Activated CD8-positive, alpha-beta memory T cell treated with anti-CD3 and anti-CD28 coated beads for 48 hours (primary cell): ENCODE data around the gene POTEC.
"Not testable (repeated sequence)": the region's sequence is repeated elsewhere in the genome, so short reads cannot be mapped to it uniquely, and the experiment has no call there.

Source experiments
- DNase-seq, 3 experiments: peaks; one replicate each; pipeline ENCODE4 v3.0.0-alpha.2; 2020; ENCODE audit warnings: low read depth in 2 of 3, low spot score in 2 of 3

Gene POTEC

DNA sequence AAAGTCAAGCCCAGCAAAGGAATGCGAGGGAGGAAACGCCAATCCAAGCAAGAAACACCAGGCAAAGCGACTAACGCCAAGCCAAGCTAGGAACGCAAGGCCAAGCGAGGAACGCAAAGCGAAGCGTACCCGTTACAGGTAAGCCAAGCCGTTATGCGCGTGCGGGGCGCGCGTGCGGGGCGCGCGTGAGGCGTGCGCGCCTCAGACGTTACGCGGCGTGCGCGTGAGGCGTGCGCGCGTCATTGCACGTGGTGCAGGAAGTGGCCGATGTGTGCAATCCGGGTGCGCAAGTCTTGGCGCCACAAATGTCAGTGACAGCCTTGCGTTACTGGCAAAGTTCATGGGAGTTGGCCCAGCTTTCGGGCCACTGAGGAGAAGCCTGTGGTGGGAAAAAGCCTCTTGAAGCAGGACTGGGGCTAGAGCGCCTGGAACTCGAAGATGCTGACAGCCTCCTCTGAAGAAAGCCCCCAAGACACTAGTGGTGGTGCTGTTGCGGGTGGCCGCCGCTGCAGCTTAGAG, at the start of gene POTEC:
TSS of gene POTEC (minus strand) at position 155 of the 519 bp plus-strand sequence. CDS start 454 bp downstream, outside the sequence.
- not testable (repeated sequence) for DNase-seq

- no peak for DNase-seq
Observed at GRCh38 chr18:14577971-14578370, 34.6 kb upstream of the POTEC start.

- DNase-seq = not testable (repeated sequence)
Observed at GRCh38 chr18:14559502-14559901, 16.1 kb upstream of the POTEC start.

GRCh38 chr18:14531659-14532058, 11.7 kb downstream of the POTEC start:
- not testable (repeated sequence) for DNase-seq

DNA sequence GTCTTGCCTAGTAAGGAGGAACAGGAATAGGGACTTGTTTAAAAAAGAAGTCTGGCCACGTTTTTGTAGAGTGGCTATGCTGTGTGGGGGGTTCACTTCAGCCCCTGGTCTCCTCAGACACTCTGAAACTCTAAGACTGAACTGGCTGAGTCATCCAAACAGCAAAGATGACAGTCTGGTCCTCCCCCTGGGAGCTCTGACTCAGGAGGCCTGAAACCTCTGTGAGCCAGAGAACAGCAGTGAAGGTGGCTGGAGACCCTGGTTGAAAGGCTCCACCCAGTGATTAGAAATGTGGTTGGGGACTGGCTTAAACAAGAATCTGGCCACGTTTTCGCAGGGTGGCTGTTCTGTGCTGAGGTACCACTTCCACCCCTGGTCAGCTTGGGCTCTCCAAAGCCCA, 32.7 kb downstream of the POTEC start:
- DNase-seq = not testable (repeated sequence)

DNA sequence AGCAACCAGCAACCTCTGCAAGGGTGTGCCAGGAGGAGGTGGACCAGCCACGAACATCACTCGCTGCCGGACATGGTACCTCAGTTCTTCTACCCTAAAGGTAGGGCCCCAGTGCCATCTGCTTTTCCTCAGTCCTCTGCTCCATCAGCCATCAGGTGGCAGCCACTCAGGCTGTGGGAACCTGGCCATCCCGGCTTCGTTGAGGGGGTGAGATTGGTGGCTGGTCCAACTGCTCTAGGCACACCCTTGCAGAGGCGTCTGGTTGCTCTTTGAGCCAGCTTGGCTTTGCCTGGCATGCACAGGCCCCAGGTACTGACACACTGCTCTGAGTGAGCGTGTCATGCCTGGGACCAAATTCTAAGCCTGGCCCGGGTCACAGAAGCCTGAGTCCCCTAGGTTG, 39.7 kb downstream of the POTEC start:
- DNase-seq = not testable (repeated sequence)

DNA sequence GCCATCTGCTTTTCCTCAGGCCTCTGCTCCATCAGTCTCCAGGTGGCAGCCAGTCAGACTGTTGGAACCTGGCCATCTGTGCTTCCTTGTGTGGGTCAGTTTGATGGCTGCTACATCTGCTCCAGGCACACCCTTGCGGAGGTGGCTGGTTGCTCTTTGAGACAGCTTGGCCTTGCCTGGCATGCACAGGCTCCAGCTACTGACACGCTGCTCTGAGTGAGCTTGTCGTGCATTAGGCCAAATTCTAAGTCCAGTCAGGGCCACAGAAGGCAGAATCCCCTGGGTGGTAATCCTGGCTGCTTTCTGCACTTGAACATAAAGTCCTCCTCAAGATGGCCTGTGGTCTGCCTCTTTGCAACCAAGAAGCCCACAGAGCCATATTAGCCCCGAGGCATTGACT, 41.5 kb downstream of the POTEC start:
- not testable (repeated sequence) for DNase-seq

DNA sequence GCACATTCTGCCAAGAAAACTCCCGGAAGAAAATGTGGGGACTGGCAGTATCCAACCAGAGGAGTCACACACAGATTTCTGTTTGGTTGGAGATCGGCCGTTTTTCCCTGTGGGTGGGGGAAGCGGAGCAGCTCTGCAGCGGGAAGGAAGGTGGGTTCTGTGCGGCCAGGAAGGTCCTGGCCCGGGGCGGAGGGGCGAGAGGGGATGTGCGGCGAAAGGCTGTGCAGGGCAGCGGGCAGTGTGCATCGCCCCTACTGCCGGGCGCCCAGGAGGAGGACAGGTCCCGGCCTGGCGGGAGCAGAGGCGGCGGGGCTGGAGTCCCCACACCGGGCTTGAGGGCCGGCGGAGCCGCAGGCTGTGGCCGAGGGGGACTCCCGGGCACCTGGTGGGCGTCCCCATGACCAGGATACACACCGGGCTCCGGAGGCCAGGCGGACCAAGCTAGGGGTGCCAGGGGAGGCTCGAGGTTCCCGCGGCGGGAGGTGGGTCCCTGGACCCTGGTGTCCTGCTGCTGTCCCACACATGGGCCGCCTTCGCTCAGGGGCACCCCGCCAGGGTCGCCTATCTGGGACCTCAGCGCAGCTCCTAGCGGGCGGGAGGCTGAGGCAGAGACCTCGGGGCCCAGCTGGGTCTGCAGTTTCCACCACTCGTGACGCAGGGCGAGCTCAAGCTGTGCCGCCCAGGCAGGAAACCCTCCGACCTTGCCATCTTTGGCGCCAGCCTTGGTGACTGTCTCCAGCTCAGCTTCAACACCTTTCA, 54.0 kb downstream of the POTEC start:
- not testable (repeated sequence) for DNase-seq

GRCh38 chr18:14488789-14489188, 54.6 kb downstream of the POTEC start:
- DNase-seq = not testable (repeated sequence)

DNA sequence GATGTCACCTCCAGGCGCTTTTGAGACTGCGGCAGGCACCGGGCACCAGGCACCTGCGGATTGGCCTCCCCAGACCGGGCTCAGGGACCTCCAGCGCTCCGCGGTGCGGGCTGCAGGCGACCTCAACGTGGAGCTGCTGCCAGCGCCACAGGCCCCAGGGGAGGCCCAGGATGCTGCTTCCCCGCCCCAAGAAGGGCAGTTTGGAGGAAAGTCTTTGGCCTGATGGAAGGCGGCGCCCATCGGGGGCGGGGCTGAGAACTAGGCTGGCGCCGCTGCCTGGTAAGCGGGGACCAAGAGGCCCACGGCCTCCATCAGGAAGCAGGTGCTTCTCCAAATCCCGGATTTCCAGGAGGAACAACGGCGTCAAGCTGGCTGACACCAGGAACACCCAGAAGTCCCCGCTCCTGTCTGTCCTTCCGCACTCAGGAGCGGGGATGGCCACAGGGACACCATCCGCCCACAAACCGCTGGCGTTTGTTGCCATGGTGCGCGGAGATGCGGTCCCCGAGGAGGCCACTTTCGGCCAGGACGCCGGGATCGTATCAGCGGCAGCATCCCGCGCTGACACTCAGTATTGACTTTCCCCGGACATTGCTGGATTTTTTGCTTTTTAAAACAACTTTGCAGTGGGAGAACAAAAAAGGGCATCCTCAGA, 56.3 kb downstream of the POTEC start:
- DNase-seq = not testable (repeated sequence)

DNA sequence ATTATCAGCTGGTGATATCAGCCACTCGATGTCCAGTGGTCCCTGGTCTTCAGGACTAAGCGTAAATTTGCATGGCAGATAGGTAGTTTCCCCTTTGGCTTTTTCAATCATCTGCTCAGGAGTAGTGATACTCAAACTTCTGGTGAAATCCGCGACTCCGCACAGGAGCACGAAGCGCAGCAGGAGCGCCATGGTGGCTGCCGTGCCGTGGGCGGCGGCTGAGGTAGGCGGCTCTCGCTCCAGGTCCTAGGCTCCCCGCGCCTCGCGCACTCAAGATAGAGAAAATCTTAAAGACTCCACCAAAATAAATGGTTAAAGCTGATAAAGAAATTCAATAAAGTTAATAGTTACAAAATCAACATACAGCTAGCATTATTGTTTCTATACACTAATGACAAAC, 64.3 kb downstream of the POTEC start:
- DNase-seq = not testable (repeated sequence)

DNA sequence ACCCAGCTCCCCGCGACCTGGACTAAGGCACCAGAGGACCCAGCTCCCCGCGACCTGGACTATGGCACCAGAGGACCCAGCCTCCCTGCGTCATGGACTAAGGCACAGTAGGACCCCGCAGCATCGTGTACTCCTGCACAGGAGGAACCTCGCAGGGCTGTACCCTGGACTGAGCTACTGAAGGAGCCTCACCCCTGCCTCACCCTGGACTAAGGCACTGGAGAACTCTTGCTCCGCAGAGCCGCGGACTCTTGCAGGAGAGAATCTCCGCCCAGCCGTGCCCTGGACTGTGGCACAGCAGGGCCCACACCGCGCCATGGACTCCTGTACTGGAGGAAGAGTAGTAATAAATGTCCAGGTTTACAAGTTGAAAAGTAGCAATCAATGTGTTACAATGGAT, 67.9 kb downstream of the POTEC start:
- not testable (repeated sequence) for DNase-seq

GRCh38 chr18:14474752-14475151, 68.6 kb downstream of the POTEC start:
- DNase-seq = not testable (repeated sequence)

DNA sequence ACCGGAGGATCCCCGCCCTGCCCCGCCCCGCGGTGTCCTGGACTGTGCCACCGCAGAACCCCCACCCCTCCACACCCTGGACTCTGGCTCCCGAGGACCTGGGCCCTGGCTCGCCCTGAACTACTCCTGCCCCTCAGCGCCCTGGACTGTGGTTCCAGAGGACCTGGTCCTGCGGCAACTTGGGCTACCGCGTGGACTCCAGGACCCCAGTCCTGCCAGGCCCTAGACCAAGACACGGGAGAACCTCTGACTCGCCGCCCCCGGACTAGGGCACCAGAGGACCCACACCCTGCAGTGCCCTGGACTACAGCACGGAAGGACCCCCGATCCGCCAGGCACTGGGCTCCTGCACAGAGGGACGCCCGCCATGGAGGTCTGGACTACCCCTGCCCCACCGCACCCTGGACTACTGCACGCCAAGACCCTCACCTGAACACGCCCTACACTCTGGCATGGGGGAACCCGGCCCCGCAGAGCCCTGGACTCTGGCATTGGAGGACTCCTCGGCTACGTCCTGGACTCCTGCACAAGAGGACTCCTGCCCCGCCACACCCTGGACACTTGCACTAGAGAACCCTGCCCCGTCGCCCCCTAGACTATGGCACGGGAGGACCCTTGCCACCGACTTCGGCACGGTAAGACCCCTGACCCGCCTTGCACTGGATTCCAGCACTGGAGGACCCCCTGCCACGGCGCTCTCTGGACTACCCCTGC, 69.2 kb downstream of the POTEC start:
- DNase-seq = not testable (repeated sequence)

GRCh38 chr18:14473250-14474006, 70.0 kb downstream of the POTEC start:
- not testable (repeated sequence) for DNase-seq

DNA sequence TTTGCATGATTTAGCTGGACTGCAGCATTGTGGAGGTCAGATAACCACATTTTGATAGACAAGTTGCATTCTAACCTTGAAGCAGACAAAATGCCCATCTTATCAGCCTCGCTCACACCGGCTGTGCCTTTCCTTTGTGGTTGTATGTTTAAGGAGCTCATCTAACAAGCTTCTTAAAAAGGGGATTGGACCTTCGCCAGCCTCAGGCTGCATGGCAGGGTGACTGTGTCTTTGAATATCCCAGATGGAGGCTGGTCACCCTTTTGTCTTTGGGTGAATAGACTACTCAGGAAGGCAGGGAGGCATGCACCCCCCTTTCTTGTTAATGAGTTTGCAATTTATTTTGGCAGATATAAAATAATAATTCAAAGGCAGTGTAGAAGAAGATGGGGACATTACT, 72.1 kb downstream of the POTEC start:
- DNase-seq = not testable (repeated sequence)

GRCh38 chr18:14470446-14470845, 73.0 kb downstream of the POTEC start:
- DNase-seq = not testable (repeated sequence)

GRCh38 chr18:14470046-14470445, 73.4 kb downstream of the POTEC start:
- not testable (repeated sequence) for DNase-seq

GRCh38 chr18:14465989-14466388, 77.4 kb downstream of the POTEC start:
- not testable (repeated sequence) for DNase-seq
